NT2/D1 (cell line): ENCODE measurements around the gene ZFHX2.

Experiments
- YY1 ChIP-seq: IDR thresholded peaks from 2 replicates; pipeline ENCODE4 v1.6.1; 2011; ENCODE audit not compliant: insufficient read length, insufficient read depth
- ZNF274 ChIP-seq: IDR thresholded peaks from 2 replicates; pipeline ENCODE4 v1.6.1; 2011; ENCODE audit warnings: mild to moderate bottlenecking, low read depth, low read length

DNA sequence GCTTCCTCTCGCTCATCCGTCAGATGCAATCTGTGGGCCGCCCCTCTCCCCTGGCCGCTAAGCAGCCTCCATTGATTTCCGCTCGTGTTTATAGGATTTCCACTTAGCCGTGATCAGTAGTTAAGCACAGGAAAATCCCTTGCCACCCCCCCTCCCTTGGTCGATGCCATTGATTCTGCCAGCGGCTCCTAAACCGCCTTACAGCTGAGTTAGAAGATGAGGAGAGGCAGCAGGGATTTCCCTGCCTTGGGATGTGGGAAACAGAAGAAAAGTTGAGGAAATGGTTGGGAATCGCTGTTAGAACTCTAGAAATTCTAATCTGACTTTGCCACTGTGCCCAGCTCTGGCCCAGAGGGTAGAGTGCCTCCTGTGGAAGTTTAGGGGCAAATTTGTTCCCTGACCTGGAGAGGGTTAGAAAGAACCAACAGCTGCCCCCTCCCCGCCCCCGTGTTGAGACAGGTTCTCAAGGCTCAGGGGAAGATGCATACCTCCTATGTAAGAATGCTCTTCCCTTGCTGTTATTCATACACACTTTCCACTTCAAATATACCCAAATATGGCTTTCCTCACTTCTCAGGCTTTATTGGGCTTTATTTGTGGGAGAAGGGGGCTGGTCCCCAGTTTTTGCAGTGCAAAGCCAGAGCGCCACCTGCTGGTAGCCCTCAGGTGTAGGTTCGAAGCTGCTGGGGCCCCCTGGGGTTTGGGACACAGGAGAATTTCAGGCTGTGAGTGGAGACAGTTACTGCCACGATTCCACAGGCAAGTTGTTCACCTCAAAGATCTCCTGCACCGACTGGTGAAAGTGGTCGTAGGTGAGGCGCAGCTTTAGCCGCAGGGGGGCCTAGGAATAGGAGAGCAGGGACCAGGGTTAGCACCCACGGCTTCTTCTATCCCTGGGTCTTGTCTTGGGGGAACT is 7.7 kb upstream of the ZFHX2 start:
- TF ChIP-seq YY1 = no peak
- no peak for TF ChIP-seq ZNF274
